Neural cell (in vitro differentiated cells): Measurements from ENCODE around the gene TRIM2. TPM values are rescaled to one million over a fixed set of nuclear protein-coding genes. Genes with fewer than 3 reads are reported as not detected.

Source experiments
- H2AFZ ChIP-seq: fragments of 200-600, 300-800 bp; sonication (generic), shearing (Covaris generic); 2 replicates; pipeline ENCODE4 v1.6.0; 2014; ENCODE audit warnings: low read depth, mild to moderate bottlenecking, antibody characterized with exemption, low read length, moderate library complexity
- H3F3A ChIP-seq: fragments of 200-600 bp; shearing (Covaris generic); 2 replicates; pipeline ENCODE4 v1.6.1; 2016; ENCODE audit warnings: mild to moderate bottlenecking, moderate library complexity, mixed read lengths, antibody characterized with exemption, low read length; ENCODE audit not compliant: insufficient read depth, poor library complexity, severe bottlenecking
- H3K27ac ChIP-seq: fragments of 200-600, 300-800 bp; sonication (generic), shearing (Covaris generic); 2 replicates; pipeline ENCODE4 v1.5.1; 2014; ENCODE audit warnings: mild to moderate bottlenecking, low read length, moderate library complexity
- H3K27me3 ChIP-seq: fragments of 300-800, 200-600 bp; sonication (generic), shearing (Covaris generic); 2 replicates; pipeline ENCODE4 v1.6.0; 2014; ENCODE audit warnings: mild to moderate bottlenecking, low read depth, low read length, moderate library complexity; ENCODE audit not compliant: insufficient read depth
- H3K36me3 ChIP-seq: fragments of 300-800, 200-600 bp; sonication (generic), shearing (Covaris generic); 2 replicates; pipeline ENCODE4 v1.5.1; 2014; ENCODE audit warnings: mild to moderate bottlenecking, antibody characterized with exemption, low read length, moderate library complexity; ENCODE audit not compliant: insufficient read depth
- H3K4me2 ChIP-seq: fragments of 300-800, 200-600 bp; sonication (generic), shearing (Covaris generic); 2 replicates; pipeline ENCODE4 v1.6.0; 2014; ENCODE audit warnings: mild to moderate bottlenecking, low read length
- H3K4me3 ChIP-seq: fragments of 300-800, 200-600 bp; sonication (generic), shearing (Covaris generic); 2 replicates; pipeline ENCODE4 v1.5.1; 2014; ENCODE audit warnings: mild to moderate bottlenecking, low read length, moderate library complexity
- H3K79me2 ChIP-seq: fragments of 200-600 bp; shearing (Covaris generic); replicated peaks from 2 replicates; pipeline ENCODE4 v1.6.0; 2014; ENCODE audit warnings: mild to moderate bottlenecking, low read length, moderate library complexity; ENCODE audit not compliant: insufficient read depth
- H3K9ac ChIP-seq: fragments of 300-800, 200-600 bp; sonication (generic), shearing (Covaris generic); 2 replicates; pipeline ENCODE4 v1.6.1; 2016; ENCODE audit warnings: mild to moderate bottlenecking, low read length, mixed read lengths
- H3K9me2 ChIP-seq: fragments of 200-600 bp; shearing (Covaris generic); 2 replicates; pipeline ENCODE4 v1.6.1; 2016; ENCODE audit warnings: mild to moderate bottlenecking, low read length, mixed read lengths; ENCODE audit not compliant: insufficient read depth
- H3K9me3 ChIP-seq: fragments of 200-600, 300-800 bp; sonication (generic), shearing (Covaris generic); 2 replicates; pipeline ENCODE4 v1.6.1; 2016; ENCODE audit warnings: mild to moderate bottlenecking, mixed run types, low read length, moderate library complexity, mixed read lengths
- H4K20me1 ChIP-seq: fragments of 200-600 bp; shearing (Covaris generic); 2 replicates; pipeline ENCODE4 v1.6.1; 2016; ENCODE audit warnings: mild to moderate bottlenecking, mixed run types; ENCODE audit not compliant: insufficient read depth
- CTCF ChIP-seq: fragments of 450-650 bp; IDR thresholded peaks from 2 replicates; pipeline ENCODE4 v1.5.1; 2014; ENCODE audit warnings: antibody characterized with exemption, mild to moderate bottlenecking, moderate library complexity; ENCODE audit not compliant: poor library complexity, severe bottlenecking
- EP300 ChIP-seq: fragments of 450-650 bp; conservative IDR thresholded peaks from 2 replicates; pipeline ENCODE4 v1.6.1; 2014; ENCODE audit warnings: antibody characterized with exemption, mild to moderate bottlenecking, moderate library complexity; ENCODE audit not compliant: poor library complexity, severe bottlenecking
- EZH2 ChIP-seq: fragments of 200-600, 300-800 bp; shearing (Covaris generic), sonication (generic); IDR thresholded peaks from 2 replicates; pipeline ENCODE4 v1.6.1; 2014; ENCODE audit warnings: antibody characterized with exemption, low read length, borderline replicate concordance, mild to moderate bottlenecking; ENCODE audit not compliant: insufficient read depth, poor library complexity, severe bottlenecking
- MXI1 ChIP-seq: fragments of 450-650 bp; conservative IDR thresholded peaks from 2 replicates; pipeline ENCODE4 v1.6.1; 2014; ENCODE audit warnings: antibody characterized with exemption, mild to moderate bottlenecking; ENCODE audit not compliant: poor library complexity, severe bottlenecking
- POLR2AphosphoS5 ChIP-seq: IDR thresholded peaks from 2 replicates; pipeline ENCODE4 v1.6.1; 2012
- RAD21 ChIP-seq: fragments of 450-650 bp; conservative IDR thresholded peaks from 2 replicates; pipeline ENCODE4 v1.6.1; 2014; ENCODE audit warnings: antibody characterized with exemption, mild to moderate bottlenecking, moderate library complexity
- REST ChIP-seq: IDR thresholded peaks from 2 replicates; pipeline ENCODE4 v1.6.1; 2012; ENCODE audit warnings: borderline replicate concordance
- SMC3 ChIP-seq: fragments of 450-650 bp; conservative IDR thresholded peaks from 2 replicates; pipeline ENCODE4 v1.6.1; 2014; ENCODE audit warnings: antibody characterized with exemption, mild to moderate bottlenecking, moderate library complexity; ENCODE audit not compliant: poor library complexity
- TAF1 ChIP-seq: IDR thresholded peaks from 2 replicates; pipeline ENCODE4 v1.6.1; 2012; ENCODE audit warnings: low read depth
- polyA plus RNA-seq: library from polyadenylated mRNA; depleted of rRNA; stranded (reverse); fragments of >200 nt; gene quantifications from 2 replicates; pipeline ENCODE4 v1.2.3, GENCODE V29; 2014

TRIM2 gene
- polyA plus RNA-seq, 1 donor from 2014 or later = 261 TPM

- Histone ChIP-seq H3K4me2 (no peak overlapping the region), H3K9me3 (no peaks in the 10 kb centered on the region), H3K9ac (no peak overlapping the region), H3K27ac (no peak overlapping the region), H3F3A (peaks cover 13% of the 10 kb centered on the region), H3K9me2 (no peaks in the 10 kb centered on the region), H3K27me3 (no peaks in the 10 kb centered on the region), H4K20me1 (no peaks in the 10 kb centered on the region), H2AFZ (no peak overlapping the region), H3K36me3 (no peaks in the 10 kb centered on the region), H3K4me3 (no peak overlapping the region), H3K79me2 (peaks cover 72% of the 10 kb centered on the region)
- TF ChIP-seq MXI1 = no peak
- TF ChIP-seq REST = no peak
- no peak for TF ChIP-seq TAF1
- no peak for TF ChIP-seq SMC3
- no peak for TF ChIP-seq RAD21
- no peak for TF ChIP-seq EZH2
- no peak for TF ChIP-seq POLR2AphosphoS5
- TF ChIP-seq EP300 = no peak
- TF ChIP-seq CTCF = no peak
These were observed 47.9 kb downstream of the TRIM2 start for GRCh38 chr4:153252122-153252521.

GRCh38 chr4:153255233-153255632, 51.0 kb downstream of the TRIM2 start:
- H3K9me3 ChIP-seq = no peaks in the 10 kb centered on the region
- H3K36me3 ChIP-seq = no peaks in the 10 kb centered on the region
- no peaks in the 10 kb centered on the region for H4K20me1 ChIP-seq
- no peak overlapping the region for H3K27ac ChIP-seq
- no peaks in the 10 kb centered on the region for H3K27me3 ChIP-seq
- peaks cover 94% of the 10 kb centered on the region for H3K79me2 ChIP-seq
- H3K9ac ChIP-seq = no peak overlapping the region
- no peak overlapping the region for H2AFZ ChIP-seq
- H3K9me2 ChIP-seq = no peaks in the 10 kb centered on the region
- no peak overlapping the region for H3K4me2 ChIP-seq
- peaks cover 13% of the 10 kb centered on the region for H3F3A ChIP-seq
- no peak overlapping the region for H3K4me3 ChIP-seq
- TF ChIP-seq TAF1 (no peak), EP300 (no peak), POLR2AphosphoS5 (no peak), RAD21 (no peak), CTCF (no peak), REST (no peak), MXI1 (no peak), EZH2 (no peak), SMC3 (no peak)
